ENCODE measurements around the gene IGIP. TPM values are rescaled to one million over a fixed set of nuclear protein-coding genes. Genes with fewer than 3 reads are reported as not detected.

The IGIP gene
- total RNA-seq, 1 donor from 2014 or later: 16.7 TPM

GRCh38 chr5:140147460-140147859 lies 21.7 kb downstream of the IGIP start:
- H3K9me3 ChIP-seq: no peaks in the 10 kb centered on the region
- H3K4me1 ChIP-seq: peaks cover 27% of the 10 kb centered on the region
- intact Hi-C loops (cut with DNase I): no loop called here

DNA sequence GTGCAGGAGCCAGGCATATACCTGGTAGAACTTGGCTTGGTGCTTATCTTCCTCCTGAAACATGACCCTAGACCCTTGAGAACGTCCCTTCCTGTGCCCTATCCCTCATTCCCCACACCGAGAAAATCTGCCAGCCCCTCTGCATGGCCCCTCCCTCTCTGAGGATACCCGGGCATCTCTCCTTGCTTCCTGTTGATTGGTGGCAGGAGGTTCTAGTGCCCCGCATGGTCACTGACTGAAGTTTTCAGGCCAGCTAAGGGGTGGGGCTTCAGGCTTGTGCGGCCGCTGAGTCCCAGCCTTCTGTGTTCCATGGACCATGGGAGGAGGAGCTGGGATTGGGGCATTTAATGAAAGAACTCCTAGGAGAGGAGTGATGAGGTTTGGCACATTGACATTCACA lies 22.8 kb downstream of the IGIP start:
- Histone ChIP-seq H3K4me3 (no peak overlapping the region), H3K27ac (no peak overlapping the region), H3K36me3 (no peaks in the 10 kb centered on the region), H3K9me3 (no peaks in the 10 kb centered on the region), H3K4me1 (peaks cover 27% of the 10 kb centered on the region), H3K27me3 (no peaks in the 10 kb centered on the region)
- DNase-seq (ENCODE audit: extremely low spot score in 2 of 2): no peak
- TF ChIP-seq POLR2AphosphoS5 (IDR thresholded peaks at IDR 0.05; ENCODE audit: insufficient read depth in 1 of 2, low read depth in 1 of 2): no peak
- no peak for TF ChIP-seq POLR2A (IDR thresholded peaks at IDR 0.05)
- TF ChIP-seq CTCF (IDR thresholded peaks at IDR 0.05): no peak
- intact Hi-C loops (cut with DNase I): no loop called here

More at GRCh38 chr5:140147460-140147859, 21.7 kb downstream of the IGIP start:
- Histone ChIP-seq H3K4me3 (no peak overlapping the region), H3K27ac (no peak overlapping the region), H3K27me3 (no peaks in the 10 kb centered on the region), H3K36me3 (no peaks in the 10 kb centered on the region)
- TF ChIP-seq POLR2A (IDR thresholded peaks at IDR 0.05) (no peak), CTCF (IDR thresholded peaks at IDR 0.05) (no peak), POLR2AphosphoS5 (IDR thresholded peaks at IDR 0.05; ENCODE audit: insufficient read depth in 1 of 2, low read depth in 1 of 2) (no peak)
- no peak for DNase-seq (ENCODE audit: extremely low spot score in 2 of 2)

DNA sequence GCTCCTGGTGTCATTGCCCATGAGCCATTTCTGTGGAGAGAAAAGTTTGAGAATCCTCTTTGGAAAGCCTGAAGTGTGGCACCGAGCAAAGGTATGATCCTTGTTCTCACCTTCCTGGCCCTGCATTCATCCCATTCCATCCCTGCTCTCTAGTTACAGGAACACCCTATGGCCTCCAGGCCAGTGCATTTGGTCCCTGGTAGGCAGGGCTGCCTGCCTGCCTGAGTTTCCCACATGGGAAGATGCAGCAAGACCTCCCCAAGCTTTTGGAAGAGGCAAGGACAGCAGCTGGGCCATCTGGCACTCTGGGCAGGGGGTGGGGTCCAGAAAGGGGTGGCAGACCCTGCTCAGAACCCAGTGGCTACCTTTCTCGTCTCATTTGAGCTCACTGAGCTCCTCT lies 24.5 kb downstream of the IGIP start:
- Histone ChIP-seq H3K4me1 (peaks cover 16% of the 10 kb centered on the region), H3K36me3 (no peaks in the 10 kb centered on the region), H3K27ac (no peak overlapping the region), H3K4me3 (no peak overlapping the region), H3K27me3 (no peaks in the 10 kb centered on the region), H3K9me3 (no peaks in the 10 kb centered on the region)
- intact Hi-C loops (cut with DNase I): no loop called here
- no peak for TF ChIP-seq POLR2AphosphoS5 (IDR thresholded peaks at IDR 0.05; ENCODE audit: insufficient read depth in 1 of 2, low read depth in 1 of 2)
- no peak for TF ChIP-seq POLR2A (IDR thresholded peaks at IDR 0.05)
- TF ChIP-seq CTCF (IDR thresholded peaks at IDR 0.05): no peak
- DNase-seq (ENCODE audit: extremely low spot score in 2 of 2): no peak

DNA sequence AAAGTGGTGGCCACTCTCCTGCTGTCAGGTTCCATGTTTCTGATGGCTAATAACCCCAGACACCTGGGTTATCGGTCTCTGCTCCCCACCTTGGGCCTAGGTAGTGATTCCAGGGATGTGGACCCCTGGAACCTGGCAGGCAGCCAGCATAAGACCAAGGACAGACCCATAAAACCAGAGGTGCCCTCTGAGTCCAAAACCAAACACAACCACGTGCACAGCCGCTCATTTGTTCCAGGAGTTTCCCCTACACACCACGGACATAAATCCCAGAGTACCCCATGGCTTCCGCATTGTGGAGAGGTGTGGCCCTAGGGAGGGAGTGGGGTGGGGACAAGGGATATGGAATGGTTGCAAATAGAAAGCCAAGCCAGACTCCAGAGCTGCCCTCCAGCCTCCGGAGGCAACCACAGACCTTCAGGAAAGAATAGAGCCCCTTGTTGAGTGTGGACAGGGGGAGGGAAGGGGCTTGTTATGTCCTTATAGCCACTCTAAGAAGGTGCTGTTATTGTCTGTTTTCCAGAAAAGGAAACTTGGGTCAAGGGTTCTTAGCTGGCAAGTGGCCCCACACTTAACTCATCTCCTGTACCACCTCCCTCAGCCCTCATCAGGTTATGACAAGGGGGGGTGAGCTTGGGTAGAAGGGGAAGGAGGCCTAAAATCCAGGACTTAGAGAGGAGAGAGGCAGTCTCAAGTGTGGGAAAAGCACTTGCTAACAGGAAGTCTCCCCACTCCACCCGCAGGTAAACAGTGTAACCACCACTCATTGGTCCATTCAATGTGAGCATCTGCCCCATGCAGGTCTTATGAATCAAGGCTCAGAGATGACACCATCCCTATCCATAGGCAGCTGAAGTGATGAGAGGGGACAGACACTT lies 25.6 kb downstream of the IGIP start:
- no peak for TF ChIP-seq CTCF (IDR thresholded peaks at IDR 0.05)
- no peak for TF ChIP-seq POLR2A (IDR thresholded peaks at IDR 0.05)
- no peak for TF ChIP-seq POLR2AphosphoS5 (IDR thresholded peaks at IDR 0.05; ENCODE audit: insufficient read depth in 1 of 2, low read depth in 1 of 2)
- Histone ChIP-seq H3K27me3 (no peaks in the 10 kb centered on the region), H3K4me1 (peaks cover 4% of the 10 kb centered on the region), H3K27ac (no peak overlapping the region), H3K36me3 (no peaks in the 10 kb centered on the region), H3K4me3 (no peak overlapping the region), H3K9me3 (no peaks in the 10 kb centered on the region)
- intact Hi-C loops (cut with DNase I): no loop called here
- DNase-seq (ENCODE audit: extremely low spot score in 2 of 2): no peak
